K562 (cell line): Measurements from ENCODE around the gene TMCO4. TPM values are rescaled to one million over a fixed set of nuclear protein-coding genes. Genes with fewer than 3 reads are reported as not detected.

Source experiments
- COPS2 ChIP-seq: fragments of 450-650 bp; conservative IDR thresholded peaks from 2 replicates; pipeline ENCODE4 v1.6.1; 2016; ENCODE audit warnings: mild to moderate bottlenecking, moderate library complexity
- CSDE1 ChIP-seq, 2 experiments: fragments of 450-650 bp; IDR thresholded peaks; 2 replicates each; pipeline ENCODE4 v1.6.1; 2016; ENCODE audit warnings: mild to moderate bottlenecking in 1 of 2
- DACH1 ChIP-seq: fragments of 450-650 bp; IDR thresholded peaks from 2 replicates; pipeline ENCODE4 v1.6.1; 2018; ENCODE audit not compliant: partially characterized antibody
- HNRNPL ChIP-seq: fragments of 200-400 bp; formaldehyde crosslinking; IDR thresholded peaks from 2 replicates; pipeline ENCODE4 v1.6.1; 2017; ENCODE audit warnings: low read depth, mild to moderate bottlenecking, low read length
- KDM2B ChIP-seq: fragments of 250-450 bp; sonication (Bioruptor Pico); IDR thresholded peaks from 2 replicates; pipeline ENCODE4 v1.8.0; 2021; ENCODE audit warnings: mild to moderate bottlenecking, moderate library complexity
- MBD2 ChIP-seq: sonication (generic); IDR thresholded peaks from 2 replicates; pipeline ENCODE4 v1.6.1; 2016; ENCODE audit warnings: low read depth, borderline replicate concordance
- NCOA4 ChIP-seq: fragments of 450-650 bp; IDR thresholded peaks from 2 replicates; pipeline ENCODE4 v1.6.1; 2018; ENCODE audit warnings: mild to moderate bottlenecking; ENCODE audit not compliant: partially characterized antibody
- RBM34 ChIP-seq: fragments of 200-400 bp; formaldehyde crosslinking; IDR thresholded peaks from 2 replicates; pipeline ENCODE4 v1.6.1; 2018; ENCODE audit warnings: low read length, borderline replicate concordance; ENCODE audit not compliant: insufficient read depth
- YBX1 ChIP-seq: fragments of 450-650 bp; IDR thresholded peaks from 2 replicates; pipeline ENCODE4 v1.7.1; 2016; ENCODE audit warnings: mild to moderate bottlenecking
- ZBTB1 ChIP-seq: sonication (generic); formaldehyde crosslinking; IDR thresholded peaks from 2 replicates; pipeline ENCODE4 v1.8.1; 2023; ENCODE audit warnings: missing genetic modification reagents, low read depth, mild to moderate bottlenecking, borderline replicate concordance
- ZNF12 ChIP-seq: sonication (generic); formaldehyde crosslinking; IDR thresholded peaks from 2 replicates; pipeline ENCODE4 v1.4.0; 2020; ENCODE audit warnings: mild to moderate bottlenecking, missing genetic modification reagents
- ZNF274 ChIP-seq: IDR thresholded peaks from 2 replicates; pipeline ENCODE4 v1.6.1; 2011; ENCODE audit warnings: low read depth, mild to moderate bottlenecking, low read length, moderate library complexity, borderline replicate concordance
- polyA plus RNA-seq, 8 experiments: library from polyadenylated mRNA; depleted of rRNA in 4 of 8; stranded (reverse) in 5 of 8; unstranded in 3 of 8; fragments of >200 nt; fragmentation: Nextera tagmentation in 2 of 8; fragmentation: Illumina TruSeq in 1 of 8; extraction: Ambion mirVana in 2 of 8; extraction: Trizol in 1 of 8; gene quantifications; 2 replicates each; pipeline versions ENCODE4 v1.2.1 to v1.2.3, GENCODE V29; 2011 to 2014; ENCODE audit warnings: inconsistent platforms in 1 of 8, missing spikeins in 1 of 8
- total RNA-seq, 7 experiments: library from RNA; depleted of rRNA in 6 of 7; stranded (reverse); fragments of >200 nt in 6 of 7; fragmentation: Illumina TruSeq in 2 of 7; extraction: Trizol in 2 of 7; gene quantifications; 2 replicates each; pipeline versions ENCODE4 v1.2.1 to v1.2.3, GENCODE V29; 2011 to 2021; ENCODE audit warnings: low replicate concordance in 1 of 7
- TF ChIP-seq, protein P1 (sequence below): IDR thresholded peaks from 2 replicates; pipeline ENCODE4 v1.6.1; 2012; ENCODE audit warnings: low read depth, low read length, improper control_type of control experiment, borderline replicate concordance
- TF ChIP-seq, protein P2 (sequence below): fragments of 450-650 bp; IDR thresholded peaks from 2 replicates; pipeline ENCODE4 v1.6.1; 2018; ENCODE audit not compliant: partially characterized antibody
- TF ChIP-seq, protein P3 (sequence below): fragments of 250-450 bp; sonication (Bioruptor Pico); IDR thresholded peaks from 2 replicates; pipeline ENCODE4 v1.4.0; 2020; ENCODE audit warnings: mild to moderate bottlenecking
- TF ChIP-seq, protein P4 (sequence below): fragments of 250-450 bp; sonication (Bioruptor Pico); IDR thresholded peaks from 2 replicates; pipeline ENCODE4 v1.9.0; 2021; ENCODE audit warnings: mild to moderate bottlenecking
- TF ChIP-seq, protein P5 (sequence below): fragments of 250-450 bp; sonication (Bioruptor Pico); IDR thresholded peaks from 2 replicates; pipeline ENCODE4 v1.8.0; 2021; ENCODE audit warnings: mild to moderate bottlenecking, moderate library complexity
- TF ChIP-seq, protein P6 (sequence below): fragments of 450-650 bp; IDR thresholded peaks from 2 replicates; pipeline ENCODE4 v1.6.1; 2016; ENCODE audit warnings: antibody characterized with exemption

The TMCO4 gene
- total and polyA plus RNA-seq, 9 of the 15 experiments (the other 6 are each of a cell fraction or from before 2014, with no cell fraction given): 0.06 to 2.1 (median 1.2) TPM

DNA sequence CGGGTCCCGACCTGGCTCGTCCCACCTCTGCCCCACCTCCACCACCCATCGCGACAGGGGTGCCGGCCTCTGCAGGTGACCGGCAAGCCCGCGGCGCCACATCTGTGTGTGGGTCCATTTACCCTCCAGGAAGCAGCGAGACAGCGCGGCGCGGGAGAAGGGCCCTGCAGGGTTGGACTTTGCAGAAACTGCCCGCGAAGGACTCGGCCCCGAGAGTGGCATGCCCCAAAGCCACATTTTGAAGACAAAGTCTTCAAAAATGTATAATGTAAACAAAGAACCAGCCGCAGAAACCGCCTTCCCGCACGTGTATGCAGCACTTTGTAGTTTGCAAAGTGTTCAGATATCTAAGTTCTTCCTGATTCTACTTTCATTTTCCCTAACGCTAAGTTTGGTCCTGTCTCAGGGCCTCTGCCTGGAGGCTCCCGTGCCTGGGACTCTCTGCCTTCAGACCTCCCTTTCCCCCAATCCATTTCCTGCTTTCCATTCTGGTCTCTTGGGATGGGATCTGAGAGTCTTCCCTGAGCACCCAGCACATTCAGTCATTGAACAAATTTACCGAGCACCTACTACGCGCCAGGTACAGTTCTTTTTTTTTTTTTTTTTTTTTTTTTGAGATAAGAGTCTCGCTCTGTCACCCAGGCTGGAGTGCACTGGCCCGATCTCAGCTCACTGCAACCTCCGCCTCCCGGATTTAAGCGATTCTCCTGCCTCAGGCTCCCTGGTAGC, 524 bp upstream of the TMCO4 start (continued):
- no peak for TF ChIP-seq HNRNPL
- TF ChIP-seq ZNF12 (CRISPR knock-in tag): no peak
- no peak for TF ChIP-seq DACH1
- TF ChIP-seq, protein P1, sequence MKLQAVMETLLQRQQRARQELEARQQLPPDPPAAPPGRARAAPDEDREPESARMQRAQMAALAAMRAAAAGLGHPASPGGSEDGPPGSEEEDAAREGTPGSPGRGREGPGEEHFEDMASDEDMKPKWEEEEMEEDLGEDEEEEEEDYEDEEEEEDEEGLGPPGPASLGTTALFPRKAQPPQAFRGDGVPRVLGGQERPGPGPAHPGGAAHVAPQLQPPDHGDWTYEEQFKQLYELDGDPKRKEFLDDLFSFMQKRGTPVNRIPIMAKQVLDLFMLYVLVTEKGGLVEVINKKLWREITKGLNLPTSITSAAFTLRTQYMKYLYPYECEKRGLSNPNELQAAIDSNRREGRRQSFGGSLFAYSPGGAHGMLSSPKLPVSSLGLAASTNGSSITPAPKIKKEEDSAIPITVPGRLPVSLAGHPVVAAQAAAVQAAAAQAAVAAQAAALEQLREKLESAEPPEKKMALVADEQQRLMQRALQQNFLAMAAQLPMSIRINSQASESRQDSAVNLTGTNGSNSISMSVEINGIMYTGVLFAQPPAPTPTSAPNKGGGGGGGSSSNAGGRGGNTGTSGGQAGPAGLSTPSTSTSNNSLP: no peak
- TF ChIP-seq, protein P2, sequence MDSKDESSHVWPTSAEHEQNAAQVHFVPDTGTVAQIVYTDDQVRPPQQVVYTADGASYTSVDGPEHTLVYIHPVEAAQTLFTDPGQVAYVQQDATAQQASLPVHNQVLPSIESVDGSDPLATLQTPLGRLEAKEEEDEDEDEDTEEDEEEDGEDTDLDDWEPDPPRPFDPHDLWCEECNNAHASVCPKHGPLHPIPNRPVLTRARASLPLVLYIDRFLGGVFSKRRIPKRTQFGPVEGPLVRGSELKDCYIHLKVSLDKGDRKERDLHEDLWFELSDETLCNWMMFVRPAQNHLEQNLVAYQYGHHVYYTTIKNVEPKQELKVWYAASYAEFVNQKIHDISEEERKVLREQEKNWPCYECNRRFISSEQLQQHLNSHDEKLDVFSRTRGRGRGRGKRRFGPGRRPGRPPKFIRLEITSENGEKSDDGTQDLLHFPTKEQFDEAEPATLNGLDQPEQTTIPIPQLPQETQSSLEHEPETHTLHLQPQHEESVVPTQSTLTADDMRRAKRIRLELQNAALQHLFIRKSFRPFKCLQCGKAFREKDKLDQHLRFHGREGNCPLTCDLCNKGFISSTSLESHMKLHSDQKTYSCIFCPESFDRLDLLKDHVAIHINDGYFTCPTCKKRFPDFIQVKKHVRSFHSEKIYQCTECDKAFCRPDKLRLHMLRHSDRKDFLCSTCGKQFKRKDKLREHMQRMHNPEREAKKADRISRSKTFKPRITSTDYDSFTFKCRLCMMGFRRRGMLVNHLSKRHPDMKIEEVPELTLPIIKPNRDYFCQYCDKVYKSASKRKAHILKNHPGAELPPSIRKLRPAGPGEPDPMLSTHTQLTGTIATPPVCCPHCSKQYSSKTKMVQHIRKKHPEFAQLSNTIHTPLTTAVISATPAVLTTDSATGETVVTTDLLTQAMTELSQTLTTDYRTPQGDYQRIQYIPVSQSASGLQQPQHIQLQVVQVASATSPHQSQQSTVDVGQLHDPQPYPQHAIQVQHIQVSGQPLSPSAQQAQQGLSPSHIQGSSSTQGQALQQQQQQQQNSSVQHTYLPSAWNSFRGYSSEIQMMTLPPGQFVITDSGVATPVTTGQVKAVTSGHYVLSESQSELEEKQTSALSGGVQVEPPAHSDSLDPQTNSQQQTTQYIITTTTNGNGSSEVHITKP: peak; percentile 26
- TF ChIP-seq COPS2: no peak
- TF ChIP-seq CSDE1 (IDR thresholded peaks at IDR 0.05): no peak
- TF ChIP-seq YBX1: no peak
- no peak for TF ChIP-seq ZBTB1
- TF ChIP-seq KDM2B (CRISPR knock-in tag): no peak
- TF ChIP-seq, protein P3, sequence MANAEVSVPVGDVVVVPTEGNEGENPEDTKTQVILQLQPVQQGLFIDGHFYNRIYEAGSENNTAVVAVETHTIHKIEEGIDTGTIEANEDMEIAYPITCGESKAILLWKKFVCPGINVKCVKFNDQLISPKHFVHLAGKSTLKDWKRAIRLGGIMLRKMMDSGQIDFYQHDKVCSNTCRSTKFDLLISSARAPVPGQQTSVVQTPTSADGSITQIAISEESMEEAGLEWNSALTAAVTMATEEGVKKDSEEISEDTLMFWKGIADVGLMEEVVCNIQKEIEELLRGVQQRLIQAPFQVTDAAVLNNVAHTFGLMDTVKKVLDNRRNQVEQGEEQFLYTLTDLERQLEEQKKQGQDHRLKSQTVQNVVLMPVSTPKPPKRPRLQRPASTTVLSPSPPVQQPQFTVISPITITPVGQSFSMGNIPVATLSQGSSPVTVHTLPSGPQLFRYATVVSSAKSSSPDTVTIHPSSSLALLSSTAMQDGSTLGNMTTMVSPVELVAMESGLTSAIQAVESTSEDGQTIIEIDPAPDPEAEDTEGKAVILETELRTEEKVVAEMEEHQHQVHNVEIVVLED (CRISPR knock-in tag): no peak
- TF ChIP-seq NCOA4: no peak
- TF ChIP-seq MBD2: no peak
- no peak for TF ChIP-seq ZNF274
- no peak for TF ChIP-seq RBM34
- TF ChIP-seq, protein P4, sequence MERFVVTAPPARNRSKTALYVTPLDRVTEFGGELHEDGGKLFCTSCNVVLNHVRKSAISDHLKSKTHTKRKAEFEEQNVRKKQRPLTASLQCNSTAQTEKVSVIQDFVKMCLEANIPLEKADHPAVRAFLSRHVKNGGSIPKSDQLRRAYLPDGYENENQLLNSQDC (CRISPR knock-in tag): no peak
- TF ChIP-seq, protein P5, sequence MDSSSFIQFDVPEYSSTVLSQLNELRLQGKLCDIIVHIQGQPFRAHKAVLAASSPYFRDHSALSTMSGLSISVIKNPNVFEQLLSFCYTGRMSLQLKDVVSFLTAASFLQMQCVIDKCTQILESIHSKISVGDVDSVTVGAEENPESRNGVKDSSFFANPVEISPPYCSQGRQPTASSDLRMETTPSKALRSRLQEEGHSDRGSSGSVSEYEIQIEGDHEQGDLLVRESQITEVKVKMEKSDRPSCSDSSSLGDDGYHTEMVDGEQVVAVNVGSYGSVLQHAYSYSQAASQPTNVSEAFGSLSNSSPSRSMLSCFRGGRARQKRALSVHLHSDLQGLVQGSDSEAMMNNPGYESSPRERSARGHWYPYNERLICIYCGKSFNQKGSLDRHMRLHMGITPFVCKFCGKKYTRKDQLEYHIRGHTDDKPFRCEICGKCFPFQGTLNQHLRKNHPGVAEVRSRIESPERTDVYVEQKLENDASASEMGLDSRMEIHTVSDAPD: no peak
- TF ChIP-seq, protein P6, sequence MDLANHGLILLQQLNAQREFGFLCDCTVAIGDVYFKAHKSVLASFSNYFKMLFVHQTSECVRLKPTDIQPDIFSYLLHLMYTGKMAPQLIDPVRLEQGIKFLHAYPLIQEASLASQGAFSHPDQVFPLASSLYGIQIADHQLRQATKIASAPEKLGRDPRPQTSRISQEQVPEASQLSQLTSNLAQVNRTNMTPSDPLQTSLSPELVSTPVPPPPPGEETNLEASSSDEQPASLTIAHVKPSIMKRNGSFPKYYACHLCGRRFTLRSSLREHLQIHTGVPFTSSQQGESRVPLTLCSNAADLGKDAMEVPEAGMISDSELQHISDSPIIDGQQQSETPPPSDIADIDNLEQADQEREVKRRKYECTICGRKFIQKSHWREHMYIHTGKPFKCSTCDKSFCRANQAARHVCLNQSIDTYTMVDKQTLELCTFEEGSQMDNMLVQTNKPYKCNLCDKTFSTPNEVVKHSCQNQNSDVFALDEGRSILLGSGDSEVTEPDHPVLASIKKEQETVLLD: no peak
